Measurements from ENCODE around the gene B3GNT2. TPM values are rescaled to one million over a fixed set of nuclear protein-coding genes. Genes with fewer than 3 reads are reported as not detected.
A peak's percentile ranks its signal among the peaks of the same experiment; 100 is the strongest.

Gene B3GNT2
- total and polyA plus RNA-seq, 3 donors from 2014 or later = 19.7 to 20.9 (median 20.9) TPM

DNA sequence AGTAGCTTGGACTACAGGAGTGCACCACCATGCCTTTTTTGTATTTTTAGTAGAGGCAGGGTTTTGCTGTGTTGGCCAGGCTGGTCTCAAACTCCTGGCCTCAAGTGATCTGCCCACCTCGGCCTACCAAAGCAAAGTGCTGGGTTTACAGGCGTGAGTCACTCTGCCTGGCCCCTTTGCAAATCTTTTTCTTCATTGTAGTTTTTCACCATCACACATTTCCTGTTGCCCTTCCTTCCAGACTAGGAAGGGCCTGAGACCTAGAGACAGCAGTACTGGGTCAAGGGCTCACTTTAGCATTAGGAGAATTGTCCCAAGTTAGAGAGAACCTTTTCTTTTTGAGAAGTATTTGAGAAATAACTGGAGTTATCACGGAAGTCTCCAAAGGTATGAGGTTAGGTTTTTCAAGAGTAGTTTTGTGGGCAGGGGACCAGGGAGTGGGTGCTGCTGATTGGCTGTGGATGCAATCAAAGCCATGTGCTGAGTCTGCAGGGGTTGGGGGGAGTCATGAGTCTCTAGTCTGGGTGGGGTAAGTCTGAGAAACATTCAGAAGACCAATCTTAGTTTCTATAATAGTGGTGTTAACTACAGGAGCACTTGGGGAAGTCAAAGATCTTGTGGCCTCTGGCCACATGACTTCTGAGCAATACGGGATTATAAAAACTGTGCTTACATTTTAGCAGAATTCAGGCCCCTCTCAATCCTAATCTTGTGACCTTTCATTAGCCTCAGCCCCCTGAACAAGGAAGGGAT is 23.7 kb downstream of the B3GNT2 start:
- TF ChIP-seq, protein P1, sequence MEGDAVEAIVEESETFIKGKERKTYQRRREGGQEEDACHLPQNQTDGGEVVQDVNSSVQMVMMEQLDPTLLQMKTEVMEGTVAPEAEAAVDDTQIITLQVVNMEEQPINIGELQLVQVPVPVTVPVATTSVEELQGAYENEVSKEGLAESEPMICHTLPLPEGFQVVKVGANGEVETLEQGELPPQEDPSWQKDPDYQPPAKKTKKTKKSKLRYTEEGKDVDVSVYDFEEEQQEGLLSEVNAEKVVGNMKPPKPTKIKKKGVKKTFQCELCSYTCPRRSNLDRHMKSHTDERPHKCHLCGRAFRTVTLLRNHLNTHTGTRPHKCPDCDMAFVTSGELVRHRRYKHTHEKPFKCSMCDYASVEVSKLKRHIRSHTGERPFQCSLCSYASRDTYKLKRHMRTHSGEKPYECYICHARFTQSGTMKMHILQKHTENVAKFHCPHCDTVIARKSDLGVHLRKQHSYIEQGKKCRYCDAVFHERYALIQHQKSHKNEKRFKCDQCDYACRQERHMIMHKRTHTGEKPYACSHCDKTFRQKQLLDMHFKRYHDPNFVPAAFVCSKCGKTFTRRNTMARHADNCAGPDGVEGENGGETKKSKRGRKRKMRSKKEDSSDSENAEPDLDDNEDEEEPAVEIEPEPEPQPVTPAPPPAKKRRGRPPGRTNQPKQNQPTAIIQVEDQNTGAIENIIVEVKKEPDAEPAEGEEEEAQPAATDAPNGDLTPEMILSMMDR (IDR thresholded peaks at IDR 0.05) = no peak
- no peak for TF ChIP-seq POLR2A (IDR thresholded peaks at IDR 0.05)
- no peak overlapping the region for H3K4me3 ChIP-seq
- no peaks in the 10 kb centered on the region for H3K27me3 ChIP-seq
- peaks cover 16% of the 10 kb centered on the region for H3K4me1 ChIP-seq
- H3K36me3 ChIP-seq (ENCODE audit: low read depth, missing control alignments) = no peaks in the 10 kb centered on the region
- no peak for DNase-seq
- WGBS, 2 donors = 89 to 90% methylated on average over 4 of the region's 4 CpGs
- H3K9me3 ChIP-seq = no peaks in the 10 kb centered on the region
- peak overlapping the region; percentile 10 to 72 for H3K27ac ChIP-seq
- intact Hi-C loops (cut with DNase I; ENCODE audit: low total_unique reads) = no loop called here

DNA sequence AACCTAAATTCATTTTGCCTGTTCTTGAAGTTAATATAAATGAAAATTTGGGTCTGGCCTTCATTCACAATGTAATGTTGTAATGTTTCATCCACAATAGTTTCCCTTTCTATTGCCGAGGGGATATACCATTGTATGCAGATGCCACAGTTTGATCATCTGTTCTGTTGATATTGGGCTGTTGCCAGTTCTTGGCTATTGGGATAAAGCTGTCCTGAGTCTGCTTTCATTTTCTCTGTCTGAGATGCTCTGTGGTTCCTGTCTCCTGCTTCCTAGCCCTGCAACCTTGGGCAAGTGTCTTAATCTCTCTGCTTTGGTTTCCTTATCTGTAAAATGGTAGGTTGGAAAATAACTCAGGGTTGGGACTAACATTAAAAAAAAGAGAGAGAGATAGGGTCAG is 25.2 kb downstream of the B3GNT2 start:
- TF ChIP-seq POLR2A (IDR thresholded peaks at IDR 0.05) = no peak
- TF ChIP-seq, protein P1 (IDR thresholded peaks at IDR 0.05) = no peak
- 37 to 83% methylated on average over 1 of the region's 1 CpG for WGBS, 2 donors
- no peak for DNase-seq
- no peak overlapping the region for H3K4me3 ChIP-seq
- no peak overlapping the region for H3K27ac ChIP-seq
- no peaks in the 10 kb centered on the region for H3K27me3 ChIP-seq
- intact Hi-C loops (cut with DNase I; ENCODE audit: low total_unique reads) = no loop called here
- no peaks in the 10 kb centered on the region for H3K36me3 ChIP-seq (ENCODE audit: low read depth, missing control alignments)
- peaks cover 4% of the 10 kb centered on the region for H3K4me1 ChIP-seq
- H3K9me3 ChIP-seq = no peaks in the 10 kb centered on the region

GRCh38 chr2:62222171-62222570 is 26.3 kb downstream of the B3GNT2 start:
- Histone ChIP-seq H3K27me3 (no peaks in the 10 kb centered on the region), H3K4me1 (no peaks in the 10 kb centered on the region), H3K36me3 (ENCODE audit: low read depth, missing control alignments) (no peaks in the 10 kb centered on the region), H3K4me3 (no peak overlapping the region), H3K9me3 (no peaks in the 10 kb centered on the region), H3K27ac (no peak overlapping the region)
- no peak for DNase-seq
- no peak for TF ChIP-seq POLR2A (IDR thresholded peaks at IDR 0.05)
- TF ChIP-seq, protein P1 (IDR thresholded peaks at IDR 0.05) = no peak
- WGBS, 2 donors = 91 to 92% methylated on average over 12 of the region's 12 CpGs
- intact Hi-C loops (cut with DNase I; ENCODE audit: low total_unique reads) = no loop called here

GRCh38 chr2:62222674-62223073 is 26.8 kb downstream of the B3GNT2 start:
- Histone ChIP-seq H3K4me1 (no peaks in the 10 kb centered on the region), H3K9me3 (no peaks in the 10 kb centered on the region), H3K27me3 (no peaks in the 10 kb centered on the region), H3K36me3 (ENCODE audit: low read depth, missing control alignments) (no peaks in the 10 kb centered on the region), H3K4me3 (no peak overlapping the region), H3K27ac (no peak overlapping the region)
- intact Hi-C loops (cut with DNase I; ENCODE audit: low total_unique reads) = no loop called here
- no peak for DNase-seq
- TF ChIP-seq, protein P1 (IDR thresholded peaks at IDR 0.05) = no peak
- TF ChIP-seq POLR2A (IDR thresholded peaks at IDR 0.05) = no peak
- WGBS, 2 donors = 87 to 92% methylated on average over 8 of the region's 8 CpGs

DNA sequence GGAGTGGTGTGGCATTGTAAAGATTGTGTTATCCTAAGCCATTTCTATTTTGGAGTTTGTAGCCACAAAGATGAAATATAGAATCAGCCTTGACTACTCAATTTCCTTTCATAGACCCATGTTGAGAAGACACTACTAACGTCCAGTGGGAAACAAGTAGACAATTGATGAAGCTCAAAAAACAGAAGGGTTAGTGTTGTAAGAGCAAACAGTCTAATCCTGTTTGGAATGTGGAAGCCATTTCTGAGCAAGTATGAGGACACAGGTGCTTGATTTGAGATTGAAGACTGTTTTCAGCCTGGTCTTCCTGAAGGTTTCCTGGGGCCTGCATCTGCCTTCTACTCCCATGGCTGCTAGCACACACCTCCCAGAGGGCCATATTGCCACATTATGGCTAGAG is 29.1 kb downstream of the B3GNT2 start:
- H3K27ac ChIP-seq = no peak overlapping the region
- no peak for TF ChIP-seq POLR2A (IDR thresholded peaks at IDR 0.05)
- TF ChIP-seq, protein P1 (IDR thresholded peaks at IDR 0.05) = no peak
- intact Hi-C loops (cut with DNase I; ENCODE audit: low total_unique reads) = no loop called here

More for the DNA sequence above, 29.1 kb downstream of the B3GNT2 start:
- H3K4me1 ChIP-seq = no peaks in the 10 kb centered on the region
- H3K4me3 ChIP-seq = no peak overlapping the region
- no peaks in the 10 kb centered on the region for H3K9me3 ChIP-seq
- H3K27me3 ChIP-seq = no peaks in the 10 kb centered on the region
- no peak for DNase-seq
- WGBS, 2 donors = 69 to 71% methylated on average over 1 of the region's 1 CpG
- H3K36me3 ChIP-seq (ENCODE audit: low read depth, missing control alignments) = no peaks in the 10 kb centered on the region
